SH-SY5Y (cell line): Measurements from ENCODE around the gene PKN1.

Source experiments
- GATA2 ChIP-seq: IDR thresholded peaks from 2 replicates; pipeline ENCODE4 v1.6.1; 2011; ENCODE audit warnings: mild to moderate bottlenecking, low read depth, low read length
- GATA3 ChIP-seq: IDR thresholded peaks from 2 replicates; pipeline ENCODE4 v1.6.1; 2011; ENCODE audit warnings: low read depth, mild to moderate bottlenecking, low read length, moderate library complexity

PKN1 gene

GRCh38 chr19:14441041-14441938 lies 8.2 kb downstream of the PKN1 start:
- no peak for TF ChIP-seq GATA2
- no peak for TF ChIP-seq GATA3

- no peak for TF ChIP-seq GATA3
- no peak for TF ChIP-seq GATA2
Observed at GRCh38 chr19:14442891-14443631, 10.0 kb downstream of the PKN1 start.

GRCh38 chr19:14443632-14444216 lies 10.6 kb downstream of the PKN1 start:
- TF ChIP-seq GATA2 (no peak), GATA3 (no peak)

GRCh38 chr19:14446336-14447036 lies 13.4 kb downstream of the PKN1 start:
- TF ChIP-seq GATA2, result no peak
- no peak for TF ChIP-seq GATA3

- TF ChIP-seq GATA2 (no peak), GATA3 (no peak)
Observed at GRCh38 chr19:14449321-14449720, 16.2 kb downstream of the PKN1 start.

- TF ChIP-seq GATA3, result no peak
- no peak for TF ChIP-seq GATA2
Observed at GRCh38 chr19:14450168-14450874, 17.2 kb downstream of the PKN1 start.

- TF ChIP-seq GATA3 (no peak), GATA2 (no peak)
Observed at GRCh38 chr19:14450876-14451275, 17.8 kb downstream of the PKN1 start.

- TF ChIP-seq GATA2, result no peak
- TF ChIP-seq GATA3, result no peak
Observed at GRCh38 chr19:14459703-14460102, 26.6 kb downstream of the PKN1 start.

GRCh38 chr19:14460935-14461334 lies 27.8 kb downstream of the PKN1 start:
- TF ChIP-seq GATA3 (no peak), GATA2 (no peak)

- TF ChIP-seq GATA3, result no peak
- no peak for TF ChIP-seq GATA2
Observed at GRCh38 chr19:14463747-14464146, 30.6 kb downstream of the PKN1 start.

- TF ChIP-seq GATA2 (no peak), GATA3 (no peak)
Observed at GRCh38 chr19:14467391-14467790, 34.3 kb downstream of the PKN1 start.

GRCh38 chr19:14467816-14468215 lies 34.7 kb downstream of the PKN1 start:
- TF ChIP-seq GATA2 (no peak), GATA3 (no peak)
